Measurements from ENCODE around the gene KCNJ1. TPM values are rescaled to one million over a fixed set of nuclear protein-coding genes. Genes with fewer than 3 reads are reported as not detected.

The KCNJ1 gene
- total RNA-seq = 0.05 TPM in 1 of 2 replicates, not detected in the other

- DNase-seq (ENCODE audit: extremely low read depth, low read depth, low spot score) = no peak
These were observed at the start of gene KCNJ1 for GRCh38 chr11:128867277-128867676. Gene KCNJ1 (minus strand): TSS chr11:128867296. CDS start chr11:128840243, 27,053 bp downstream.

GRCh38 chr11:128916681-128917080 lies 49.6 kb upstream of the KCNJ1 start:
- no peak for DNase-seq (ENCODE audit: extremely low read depth, low read depth, low spot score)

GRCh38 chr11:128916037-128916572 lies 49.0 kb upstream of the KCNJ1 start:
- no peak for DNase-seq (ENCODE audit: extremely low read depth, low read depth, low spot score)

- no peak for DNase-seq (ENCODE audit: extremely low read depth, low read depth, low spot score)
These were observed 48.0 kb upstream of the KCNJ1 start for GRCh38 chr11:128915149-128915521.

- DNase-seq (ENCODE audit: extremely low read depth, low read depth, low spot score) = no peak
These were observed 47.4 kb upstream of the KCNJ1 start for GRCh38 chr11:128914216-128915148.

GRCh38 chr11:128913806-128914205 lies 46.7 kb upstream of the KCNJ1 start:
- no peak for DNase-seq (ENCODE audit: extremely low read depth, low read depth, low spot score)

- no peak for DNase-seq (ENCODE audit: extremely low read depth, low read depth, low spot score)
These were observed 44.6 kb upstream of the KCNJ1 start for GRCh38 chr11:128911701-128912100.

GRCh38 chr11:128911239-128911638 lies 44.1 kb upstream of the KCNJ1 start:
- DNase-seq (ENCODE audit: extremely low read depth, low read depth, low spot score) = no peak

- no peak for DNase-seq (ENCODE audit: extremely low read depth, low read depth, low spot score)
These were observed 43.5 kb upstream of the KCNJ1 start for GRCh38 chr11:128910576-128910975.

GRCh38 chr11:128909438-128910125 lies 42.5 kb upstream of the KCNJ1 start:
- no peak for DNase-seq (ENCODE audit: extremely low read depth, low read depth, low spot score)

GRCh38 chr11:128908391-128909246 lies 41.5 kb upstream of the KCNJ1 start:
- DNase-seq (ENCODE audit: extremely low read depth, low read depth, low spot score) = peak; percentile 68

GRCh38 chr11:128907585-128907984 lies 40.5 kb upstream of the KCNJ1 start:
- DNase-seq (ENCODE audit: extremely low read depth, low read depth, low spot score) = no peak

GRCh38 chr11:128906185-128907050 lies 39.3 kb upstream of the KCNJ1 start:
- DNase-seq (ENCODE audit: extremely low read depth, low read depth, low spot score) = no peak

GRCh38 chr11:128905345-128906184 lies 38.5 kb upstream of the KCNJ1 start:
- no peak for DNase-seq (ENCODE audit: extremely low read depth, low read depth, low spot score)

- DNase-seq (ENCODE audit: extremely low read depth, low read depth, low spot score) = no peak
These were observed 37.7 kb upstream of the KCNJ1 start for GRCh38 chr11:128904656-128905344.

GRCh38 chr11:128904303-128904655 lies 37.2 kb upstream of the KCNJ1 start:
- DNase-seq (ENCODE audit: extremely low read depth, low read depth, low spot score) = no peak

GRCh38 chr11:128903248-128904061 lies 36.4 kb upstream of the KCNJ1 start:
- DNase-seq (ENCODE audit: extremely low read depth, low read depth, low spot score) = no peak

Measured in glomerular endothelial cell (primary cell).